AG08396 (cell line): Measurements from ENCODE around the gene FZD10.

Experiments used
- DNase-seq: peaks from one replicate; pipeline ENCODE4 v3.0.0; 2012; ENCODE audit warnings: low spot score, mixed read lengths

The FZD10 gene

DNA sequence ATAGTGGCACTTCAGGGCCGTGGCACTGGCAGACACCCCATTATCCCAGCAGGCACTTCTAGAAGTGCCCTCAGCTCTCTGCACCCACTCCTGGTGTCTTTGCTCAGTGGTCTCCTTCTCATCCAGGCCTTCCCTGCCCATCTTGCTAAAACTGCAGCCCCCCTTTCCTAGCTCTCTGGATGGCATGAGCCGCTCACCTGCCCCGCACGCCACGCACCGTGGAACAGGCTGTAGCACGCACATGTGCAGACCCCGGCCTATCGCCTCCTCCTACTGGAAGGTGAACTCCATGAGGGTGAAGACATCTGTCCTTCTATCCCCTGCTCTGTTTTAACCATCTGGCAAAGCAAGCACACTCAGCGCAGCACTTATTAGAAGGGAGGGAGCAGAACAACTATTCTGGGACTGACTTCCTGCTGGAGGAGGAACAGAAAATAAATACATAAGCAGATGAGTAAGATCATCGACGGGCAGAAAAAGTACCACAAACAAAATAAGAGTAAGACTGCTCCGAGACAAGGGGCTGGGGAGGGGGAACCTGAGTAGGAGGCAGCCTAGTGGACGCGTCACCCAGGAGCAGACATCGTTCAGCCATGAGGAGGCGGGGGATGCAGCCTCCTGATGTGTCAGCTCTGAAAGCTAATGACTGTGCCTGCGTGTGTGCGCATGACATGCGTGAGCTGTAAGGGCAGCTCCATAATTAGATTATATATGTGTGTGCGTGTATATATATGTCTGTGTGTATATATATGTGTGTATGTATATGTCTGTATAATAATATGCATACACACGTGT is 7.8 kb upstream of the FZD10 start:
- DNase-seq: no peak

- DNase-seq: no peak
Observed at GRCh38 chr12:130155416-130156073, 6.7 kb upstream of the FZD10 start.

DNA sequence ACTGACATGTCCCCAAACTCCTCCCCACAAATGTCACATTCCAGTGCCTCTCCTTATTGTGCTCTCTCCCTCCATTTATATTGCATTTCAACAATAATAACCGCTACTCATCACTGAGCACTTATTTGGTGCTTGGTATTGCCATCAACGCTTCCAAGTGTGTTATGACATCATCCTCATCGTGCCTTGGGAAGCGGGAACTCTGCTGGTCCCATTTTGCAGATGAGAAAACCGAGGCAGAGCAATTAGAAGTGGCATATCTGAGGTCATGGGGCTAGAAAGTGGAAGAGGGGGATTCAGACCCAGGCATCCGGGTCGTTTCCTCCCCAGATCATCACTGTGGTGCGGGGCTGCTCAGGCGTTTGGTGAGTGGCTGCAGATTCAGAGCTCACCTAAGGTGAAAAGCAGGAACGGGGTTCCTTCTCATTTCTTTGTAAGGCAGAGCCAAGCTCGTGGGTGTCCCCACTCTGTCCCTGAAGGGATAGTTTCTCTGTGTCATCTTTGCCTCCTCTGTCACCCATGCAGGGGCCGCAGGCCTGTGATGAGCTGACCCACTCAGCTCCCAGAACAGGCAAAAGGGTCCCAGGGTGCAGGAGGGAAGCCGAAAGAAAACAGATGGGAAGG is 5.5 kb upstream of the FZD10 start:
- no peak for DNase-seq

DNA sequence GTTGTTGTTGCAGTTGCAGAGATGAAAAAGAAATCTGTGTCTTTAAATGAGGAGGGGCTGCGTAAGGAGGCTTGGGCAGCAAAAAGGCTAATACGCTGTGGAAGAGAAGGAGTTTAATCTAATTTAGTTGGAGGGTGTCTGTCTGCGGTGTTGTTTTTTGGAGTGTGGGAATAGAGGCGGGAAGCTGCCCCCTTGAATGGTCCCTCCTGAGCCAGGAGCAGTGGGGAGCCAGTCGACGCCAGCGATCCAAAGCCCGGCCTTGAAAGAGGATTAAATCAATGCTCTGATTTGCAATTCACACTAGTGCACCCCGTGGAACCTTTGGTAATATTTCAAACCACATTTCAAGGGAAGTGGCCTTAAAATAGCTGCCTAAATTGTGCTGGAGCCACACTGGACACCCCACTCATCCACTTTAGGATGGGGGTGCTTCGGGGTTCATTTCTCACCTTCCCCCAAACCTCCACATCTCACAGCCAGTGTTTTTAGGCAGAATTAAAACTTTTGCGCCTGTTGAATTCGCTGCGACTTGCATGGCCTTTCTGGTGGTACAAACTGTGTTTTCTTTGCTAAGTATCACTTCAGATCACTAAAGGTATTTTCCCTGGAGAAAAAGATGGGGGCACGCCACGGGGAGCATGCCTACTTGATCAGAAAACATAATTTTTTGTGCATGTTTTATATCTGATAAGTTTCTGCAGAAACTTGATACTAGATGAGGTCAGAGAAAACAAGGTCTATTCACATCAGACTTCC is 4.1 kb upstream of the FZD10 start:
- no peak for DNase-seq

GRCh38 chr12:130158754-130159059 is 3.6 kb upstream of the FZD10 start:
- no peak for DNase-seq

DNA sequence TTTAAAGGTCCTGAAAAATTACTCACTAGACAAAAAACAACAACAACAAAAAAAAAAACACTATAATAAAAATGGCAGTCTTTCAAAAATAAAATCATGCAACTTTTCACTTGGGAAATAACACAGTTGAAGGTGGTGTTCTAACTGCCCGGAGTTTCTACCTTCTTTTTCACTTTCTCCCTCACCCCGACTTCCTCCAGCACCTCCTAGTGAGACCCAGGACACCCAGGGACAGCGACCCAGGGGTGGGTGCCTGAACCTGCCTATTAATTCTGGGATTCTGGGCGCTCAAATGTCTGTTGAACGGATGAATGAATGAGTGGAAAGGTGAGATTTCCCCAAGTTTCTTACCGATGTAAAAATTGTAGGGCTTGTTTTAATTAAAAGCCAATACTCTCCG is 2.0 kb upstream of the FZD10 start:
- no peak for DNase-seq

DNA sequence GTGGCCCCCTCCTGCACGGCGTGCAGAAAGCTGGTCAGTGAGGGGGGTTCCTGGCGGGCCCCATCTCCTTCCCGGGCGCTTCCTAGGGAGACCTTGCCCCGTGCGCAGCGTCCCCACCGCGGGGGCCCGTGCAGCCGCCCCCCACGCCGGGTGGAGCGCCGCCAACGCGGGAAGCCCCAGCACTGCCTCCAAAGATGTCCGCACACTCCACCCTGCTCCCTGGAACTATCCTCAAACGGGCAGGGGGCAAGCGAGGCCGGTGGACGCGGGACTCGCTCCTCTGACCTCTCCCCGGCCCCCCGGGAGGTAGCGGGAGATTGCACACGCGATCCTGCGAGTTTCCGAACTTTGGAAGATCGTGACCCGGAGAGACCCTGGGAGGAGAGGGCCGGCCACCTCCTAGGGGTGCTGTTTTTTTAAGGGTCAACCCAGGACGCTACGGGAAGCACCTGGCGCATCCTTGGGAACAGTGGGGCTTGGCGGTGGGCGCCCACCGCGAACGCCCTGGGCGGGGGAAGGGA is 1.5 kb upstream of the FZD10 start:
- DNase-seq: no peak

DNA sequence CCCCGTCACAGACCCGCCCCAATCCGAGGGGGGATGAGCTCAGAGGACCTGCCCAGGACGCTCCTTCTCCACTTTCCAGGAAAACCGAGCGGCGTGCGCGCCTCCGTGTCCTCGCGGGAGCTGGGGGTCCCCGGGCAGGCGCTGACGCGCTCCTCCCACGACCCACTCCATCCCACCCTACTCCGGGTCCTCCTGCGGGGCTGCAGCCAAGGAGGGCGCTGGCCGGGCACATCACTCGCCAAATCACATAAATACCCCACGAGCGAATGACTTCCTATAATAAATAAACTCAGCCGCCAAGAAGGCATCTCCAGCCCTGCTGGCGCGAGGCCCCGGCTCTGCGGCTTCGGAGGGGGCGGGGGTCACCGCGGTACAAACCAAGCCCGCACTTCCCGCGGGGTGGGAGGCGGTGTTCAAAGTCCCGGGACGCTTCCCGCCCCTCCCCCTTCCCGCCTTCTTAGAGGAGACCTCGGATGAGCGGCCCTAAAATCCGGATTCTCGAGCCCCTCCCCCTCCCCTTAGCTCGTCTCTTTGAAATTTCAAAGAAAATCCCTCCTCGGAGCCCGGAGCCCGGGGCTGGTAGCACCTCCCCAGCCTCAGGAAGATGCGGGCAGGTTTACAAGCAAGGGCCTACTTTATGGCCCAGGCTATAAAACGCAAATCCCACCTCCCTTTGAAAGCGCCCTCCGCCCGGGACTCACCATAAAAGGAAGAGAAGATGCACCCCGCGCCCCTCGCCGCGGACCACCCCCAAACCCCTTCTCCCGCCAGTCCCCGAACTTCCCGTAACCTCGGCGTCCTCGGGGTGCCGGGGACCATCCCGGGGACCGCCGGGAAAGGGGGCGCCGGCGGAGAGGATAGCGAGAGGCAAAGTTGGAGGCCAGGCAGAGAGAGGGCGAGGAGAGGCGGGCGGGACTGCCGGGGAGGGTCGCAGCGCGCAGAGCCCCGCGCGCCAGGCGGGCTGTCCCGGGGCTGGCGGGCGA is 712 bp upstream of the FZD10 start:
- DNase-seq: peak; percentile 26

GRCh38 chr12:130162745-130163460 is 639 bp downstream of the FZD10 start:
- peak; percentile 15 for DNase-seq

GRCh38 chr12:130163461-130164215 is 1.4 kb downstream of the FZD10 start:
- no peak for DNase-seq

DNA sequence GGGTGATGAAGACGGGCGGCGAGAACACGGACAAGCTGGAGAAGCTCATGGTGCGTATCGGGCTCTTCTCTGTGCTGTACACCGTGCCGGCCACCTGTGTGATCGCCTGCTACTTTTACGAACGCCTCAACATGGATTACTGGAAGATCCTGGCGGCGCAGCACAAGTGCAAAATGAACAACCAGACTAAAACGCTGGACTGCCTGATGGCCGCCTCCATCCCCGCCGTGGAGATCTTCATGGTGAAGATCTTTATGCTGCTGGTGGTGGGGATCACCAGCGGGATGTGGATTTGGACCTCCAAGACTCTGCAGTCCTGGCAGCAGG is 1.9 kb downstream of the FZD10 start:
- no peak for DNase-seq

DNA sequence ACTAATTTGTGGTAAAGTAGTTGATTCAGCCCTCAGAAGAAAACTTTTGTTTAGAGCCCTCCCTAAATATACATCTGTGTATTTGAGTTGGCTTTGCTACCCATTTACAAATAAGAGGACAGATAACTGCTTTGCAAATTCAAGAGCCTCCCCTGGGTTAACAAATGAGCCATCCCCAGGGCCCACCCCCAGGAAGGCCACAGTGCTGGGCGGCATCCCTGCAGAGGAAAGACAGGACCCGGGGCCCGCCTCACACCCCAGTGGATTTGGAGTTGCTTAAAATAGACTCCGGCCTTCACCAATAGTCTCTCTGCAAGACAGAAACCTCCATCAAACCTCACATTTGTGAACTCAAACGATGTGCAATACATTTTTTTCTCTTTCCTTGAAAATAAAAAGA is 2.7 kb downstream of the FZD10 start:
- DNase-seq: no peak

DNA sequence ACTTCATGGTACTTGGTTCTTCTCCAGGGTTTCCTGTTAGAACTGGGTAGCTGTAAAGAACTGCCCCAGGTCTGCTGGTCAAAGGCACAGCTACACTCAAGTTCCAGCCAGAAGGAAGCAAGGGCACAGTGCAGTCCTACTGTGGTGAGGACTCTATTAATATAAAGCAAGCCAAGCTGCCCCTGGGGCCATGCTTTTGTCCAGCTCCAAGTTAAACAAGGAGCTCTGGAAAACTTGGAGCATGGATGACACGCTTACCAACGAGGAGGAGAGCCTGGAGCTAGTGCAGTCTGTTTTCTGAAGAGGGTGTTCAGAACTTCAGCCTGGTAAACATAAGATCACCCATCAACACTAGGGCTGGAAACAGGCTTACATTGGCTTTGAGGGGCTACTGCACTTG is 4.0 kb downstream of the FZD10 start:
- DNase-seq: no peak

DNA sequence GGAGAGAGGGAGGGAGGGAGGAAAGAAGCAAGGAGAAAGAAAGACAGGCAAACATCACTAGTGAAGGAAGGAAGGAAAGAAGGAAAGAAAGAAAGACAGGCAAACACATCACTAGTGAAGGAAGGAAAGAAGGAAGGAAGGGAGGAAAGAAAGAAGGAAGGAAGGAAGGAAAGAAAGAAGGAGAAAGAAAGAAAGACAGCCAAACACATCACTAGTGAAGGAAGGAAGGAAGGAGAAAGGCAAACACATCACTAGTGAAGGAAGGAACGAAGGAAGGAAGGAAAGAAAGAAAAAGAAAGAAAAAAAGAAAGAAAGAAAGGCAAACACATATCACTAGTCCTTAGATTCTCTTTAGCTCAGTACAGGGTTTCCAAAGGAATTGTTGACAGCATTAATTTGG is 5.3 kb downstream of the FZD10 start:
- DNase-seq: no peak

GRCh38 chr12:130169256-130169655 is 7.0 kb downstream of the FZD10 start:
- DNase-seq: no peak

GRCh38 chr12:130169924-130170323 is 7.7 kb downstream of the FZD10 start:
- no peak for DNase-seq

- no peak for DNase-seq
Observed at GRCh38 chr12:130170611-130171010, 8.3 kb downstream of the FZD10 start.

GRCh38 chr12:130177635-130178242 is 15.5 kb downstream of the FZD10 start:
- no peak for DNase-seq

DNA sequence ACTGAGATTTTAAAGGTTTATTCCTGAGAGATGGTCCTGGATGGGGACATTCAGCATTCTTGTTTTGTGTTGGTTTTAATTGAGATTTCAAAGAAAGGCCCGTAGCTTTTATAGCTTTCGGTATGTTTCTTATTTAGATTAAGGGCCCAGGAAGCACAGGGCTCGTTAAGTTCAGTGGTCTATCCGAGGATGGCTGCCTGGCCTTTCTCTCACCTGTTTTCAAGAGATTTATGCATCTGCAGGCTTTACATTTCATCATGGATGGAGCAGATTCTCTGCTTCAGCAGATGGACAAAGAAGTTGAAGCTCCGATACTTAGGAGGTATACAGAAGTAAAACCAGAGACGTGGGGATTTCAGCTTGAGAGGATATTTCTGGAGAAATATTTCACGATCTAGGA is 16.0 kb downstream of the FZD10 start:
- no peak for DNase-seq

GRCh38 chr12:130179191-130179590 is 16.9 kb downstream of the FZD10 start:
- DNase-seq: no peak
